NCI-H1694 (cell line): ENCODE measurements around the gene RNF166.

Source experiments
- DNase-seq: peaks from one replicate; lab custom pipeline; 2025; lab: John Stamatoyannopoulos, UW

The RNF166 gene

DNA sequence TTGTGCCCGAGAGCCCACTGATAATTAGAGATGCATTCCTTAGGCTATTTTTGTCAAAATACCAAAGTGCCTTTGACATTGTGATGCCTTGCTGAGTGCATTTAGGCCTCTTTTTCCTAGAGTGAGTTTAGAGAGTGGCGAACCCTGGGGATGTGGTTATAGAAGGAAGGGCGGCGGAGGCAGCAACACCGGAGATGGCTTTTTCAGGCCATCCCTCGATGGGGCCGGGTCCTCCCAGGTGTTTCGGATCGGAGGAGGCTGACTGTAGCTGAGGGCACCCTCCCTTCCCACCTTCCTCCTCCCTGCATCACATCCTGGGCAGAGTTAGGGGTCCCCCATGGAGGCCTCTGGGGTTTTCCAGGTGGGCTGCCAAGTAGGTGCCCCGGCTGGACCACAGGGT, 13.3 kb downstream of the RNF166 start:
- no peak for DNase-seq

DNA sequence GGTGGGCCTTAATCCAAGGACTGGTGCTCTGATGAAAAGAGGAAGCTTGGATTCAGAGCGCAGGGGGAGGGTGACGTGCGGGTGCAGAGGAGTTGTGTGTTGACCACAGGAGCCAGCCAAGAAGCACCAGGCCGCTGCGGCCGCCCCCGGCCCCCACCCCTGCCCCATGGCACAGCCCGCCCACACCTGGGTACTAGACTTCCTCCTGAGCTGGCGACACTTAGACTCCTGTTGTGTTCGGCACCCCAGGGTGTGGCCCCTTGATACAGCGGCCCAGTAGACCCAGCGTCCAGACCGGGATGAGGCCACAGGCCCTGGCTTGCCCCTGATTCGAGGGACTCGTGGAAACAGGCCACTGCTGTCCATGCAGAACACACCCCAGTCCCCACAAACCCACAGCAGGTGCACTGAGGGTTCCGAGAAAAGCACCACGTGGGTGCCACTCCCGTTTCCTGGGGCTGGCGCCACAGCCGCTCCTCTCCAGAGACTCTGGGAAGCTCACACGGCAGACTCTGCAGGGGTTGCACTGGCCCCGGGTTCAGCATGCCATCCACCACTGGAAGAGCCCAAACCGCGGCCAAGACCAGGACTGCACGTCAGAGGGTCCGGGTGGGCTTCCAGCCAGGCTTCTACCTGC, 14.2 kb downstream of the RNF166 start:
- no peak for DNase-seq

DNA sequence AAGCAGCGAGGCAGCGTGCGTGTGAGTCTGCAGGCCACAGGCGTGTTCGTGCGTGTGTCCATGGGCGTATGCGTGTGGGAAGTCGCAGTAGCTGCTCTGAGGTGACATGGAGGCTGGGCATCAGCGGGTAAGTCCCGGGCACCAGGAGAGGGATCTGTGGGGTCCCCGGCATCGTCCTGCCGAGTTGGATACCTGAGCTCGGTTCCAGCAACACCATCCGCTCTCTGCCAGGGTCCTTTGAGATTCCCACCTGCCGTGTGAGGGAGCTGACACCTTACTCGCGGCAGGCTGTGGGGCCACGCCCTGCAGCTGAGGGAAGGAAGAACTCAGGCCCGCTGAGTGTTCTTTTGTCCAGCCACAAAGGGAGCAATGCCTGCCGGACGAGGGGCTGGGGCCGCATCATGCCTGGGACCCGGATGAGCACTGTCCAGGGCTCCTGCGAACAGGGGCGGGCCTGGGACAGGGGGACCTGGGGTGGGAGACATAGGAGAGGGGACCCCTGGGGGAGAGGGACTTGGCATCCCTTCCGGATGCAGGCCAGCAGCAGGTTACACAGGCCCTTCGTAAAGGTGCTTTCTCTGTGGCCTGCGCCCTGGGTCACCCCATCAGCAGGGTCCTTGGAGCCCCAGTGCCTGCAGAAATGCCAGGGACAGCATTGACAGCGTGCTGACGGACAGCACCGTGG, 14.9 kb downstream of the RNF166 start:
- DNase-seq: no peak

DNA sequence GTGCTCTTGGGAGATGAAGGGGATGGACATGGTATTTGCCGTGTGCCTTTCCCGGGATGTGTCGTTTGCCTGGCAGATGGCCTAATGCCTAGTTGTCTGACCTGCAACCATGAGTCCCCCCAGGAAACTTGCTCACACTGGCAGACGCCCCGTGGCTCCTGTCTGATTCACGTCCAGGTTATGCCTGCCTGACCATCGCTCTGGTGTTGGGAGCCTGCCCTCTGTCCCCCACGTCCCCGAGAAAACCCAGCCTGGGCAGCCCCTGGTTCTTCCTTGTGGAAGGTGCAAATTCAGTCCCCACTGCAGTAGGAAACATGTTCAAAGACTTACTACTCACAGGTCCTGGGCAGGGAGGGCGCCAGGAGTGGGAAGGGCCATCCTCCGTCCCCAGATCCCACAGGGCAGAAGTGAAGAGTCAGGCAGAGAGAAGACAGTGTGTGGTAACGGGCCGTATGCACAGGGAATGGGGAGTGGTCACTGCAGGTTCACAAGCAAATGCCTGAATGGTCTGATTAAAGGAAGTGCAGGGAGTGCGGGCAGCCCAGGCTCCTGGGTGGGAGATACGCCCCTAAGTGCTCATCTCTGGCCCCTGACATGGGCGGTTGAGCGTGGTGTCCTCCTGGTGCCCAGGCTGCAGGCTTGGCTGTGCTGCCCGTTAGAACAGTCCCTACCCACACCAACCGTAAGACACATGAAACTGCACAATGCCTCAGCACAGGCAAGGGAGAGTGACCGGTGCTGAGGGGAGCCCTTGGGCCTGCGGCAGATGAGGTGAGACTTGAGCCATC, 15.7 kb downstream of the RNF166 start:
- no peak for DNase-seq

DNA sequence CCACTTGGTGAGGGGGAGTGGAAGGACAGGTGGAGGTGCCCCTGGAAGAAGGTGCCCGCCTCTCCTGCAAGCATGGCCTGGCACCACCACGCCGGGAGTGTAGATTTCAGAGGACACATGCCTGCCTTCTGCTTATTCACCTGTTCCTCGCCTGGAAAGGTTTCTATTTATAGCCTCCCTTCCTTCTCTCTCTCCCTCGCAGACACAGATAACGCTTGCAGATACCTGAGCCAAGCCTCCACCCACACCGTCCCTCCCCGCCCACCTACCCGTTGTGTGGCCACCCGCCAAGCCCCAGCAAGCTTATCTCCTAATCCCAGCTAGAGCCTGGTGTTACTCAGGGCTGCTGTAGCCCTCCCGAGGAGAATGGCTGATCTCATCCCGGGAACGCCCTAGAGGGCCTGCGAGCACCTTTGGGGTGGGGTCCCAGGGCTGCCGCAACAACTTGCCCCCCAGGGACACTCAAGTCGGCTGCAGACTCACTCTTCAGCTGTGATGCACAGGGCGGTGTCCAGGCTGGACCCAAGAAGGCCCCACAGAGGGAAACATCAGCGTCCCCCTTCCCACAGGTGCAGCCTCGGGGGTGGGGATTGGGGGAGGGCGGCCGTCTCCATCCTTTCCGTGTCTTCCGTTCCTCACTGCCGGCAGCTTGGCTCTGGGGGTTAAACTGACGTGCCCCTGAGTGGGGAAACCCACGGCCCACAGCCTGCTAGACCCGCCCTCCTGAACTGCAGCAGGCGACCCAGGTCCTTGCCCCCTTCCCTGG, 18.0 kb downstream of the RNF166 start:
- DNase-seq: no peak

DNA sequence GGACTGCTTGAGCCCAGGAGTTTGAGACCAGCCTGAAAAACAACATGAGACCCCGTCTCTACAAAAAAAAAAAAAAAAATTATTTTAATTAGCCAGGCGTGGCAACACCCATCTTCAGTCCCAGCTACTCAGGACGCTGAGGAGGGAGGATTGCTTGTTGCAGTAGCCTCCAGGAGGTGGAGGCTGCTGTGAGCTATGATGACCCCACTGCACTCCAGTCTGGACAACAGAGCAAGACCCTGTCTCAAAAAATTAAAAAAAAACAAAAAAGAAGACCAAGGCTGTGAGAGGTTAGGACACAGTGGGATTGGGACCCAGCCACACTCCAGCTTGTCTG, 18.6 kb downstream of the RNF166 start:
- no peak for DNase-seq

DNA sequence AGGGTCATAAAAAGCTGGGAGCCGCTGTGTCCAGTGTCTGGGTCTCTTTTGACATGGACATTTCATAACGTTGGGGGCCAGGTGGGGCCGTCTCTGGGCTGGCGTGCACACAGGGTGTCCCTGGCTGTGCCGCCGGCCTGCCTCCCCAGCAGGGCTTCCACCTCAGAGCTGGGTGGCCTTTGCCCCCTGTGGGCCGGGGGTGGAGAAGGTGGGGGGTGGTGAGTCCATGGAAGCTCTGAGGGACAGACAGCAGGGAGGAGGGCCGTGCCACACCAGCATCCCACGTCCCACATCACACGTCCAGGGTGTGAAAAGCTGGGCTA, 19.0 kb downstream of the RNF166 start:
- no peak for DNase-seq

DNA sequence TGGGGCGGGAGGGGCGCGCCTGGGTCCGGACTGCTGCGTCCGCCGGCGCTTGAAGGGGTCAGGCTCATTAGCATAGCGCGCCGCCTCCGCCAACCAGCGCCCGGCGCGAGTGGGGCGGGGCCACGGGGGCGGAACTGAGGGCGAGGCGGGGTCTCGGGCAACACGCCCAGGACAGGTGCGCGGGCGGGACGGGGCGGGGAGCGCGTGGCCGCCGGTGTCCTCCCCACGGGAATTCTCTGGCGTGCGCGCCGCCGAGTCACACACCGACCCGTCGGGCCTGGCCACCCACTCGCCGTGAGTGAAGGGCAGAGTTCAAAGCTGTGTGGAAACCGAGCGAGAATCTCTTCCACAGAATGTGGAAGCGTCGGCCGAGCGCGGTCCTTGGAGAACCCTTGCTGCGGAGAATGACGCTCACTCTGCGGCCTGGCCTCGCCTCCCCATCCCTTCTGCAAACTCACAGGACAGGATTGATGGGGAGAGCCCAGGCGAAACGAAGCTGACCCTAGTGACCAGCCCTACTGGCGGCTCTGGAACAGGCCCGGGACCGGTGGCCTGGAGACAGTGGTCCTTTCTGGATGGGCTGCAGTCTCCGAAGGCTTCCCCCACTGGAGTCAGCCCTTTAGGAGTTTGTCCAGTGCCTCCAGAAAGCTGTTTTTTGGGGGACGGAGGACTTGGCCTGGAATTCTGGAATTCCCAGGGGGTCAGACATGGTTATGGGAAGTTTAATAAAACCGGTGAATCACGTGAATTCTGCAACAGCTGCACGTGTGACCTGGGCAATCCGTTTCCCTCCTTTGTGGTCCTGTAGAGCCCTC, 19.6 kb downstream of the RNF166 start, which contains the start of gene SNAI3:
Gene SNAI3, minus strand, starts transcription at position 69 of the 815 bp plus-strand sequence. CDS start 101 bp downstream, outside the sequence.
- no peak for DNase-seq

DNA sequence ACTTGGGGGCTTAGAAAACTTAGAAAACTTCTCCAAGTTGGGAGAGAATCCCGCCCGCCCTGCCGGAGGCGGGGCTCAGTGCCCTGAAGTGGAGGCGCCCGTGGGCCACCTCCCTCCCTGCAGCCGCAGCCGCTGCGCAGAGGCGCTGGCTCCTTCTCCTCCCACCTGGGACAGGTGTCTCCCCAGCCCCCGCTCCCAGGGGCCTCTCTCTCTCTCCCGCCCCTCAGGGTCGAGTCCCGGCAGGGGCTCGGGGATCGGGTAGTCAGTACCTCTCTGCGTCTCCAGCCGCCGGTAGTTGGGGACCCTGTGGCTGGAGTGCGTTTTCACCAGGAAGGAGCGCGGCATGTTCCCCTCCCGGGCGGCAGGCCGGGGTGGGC, 20.2 kb downstream of the RNF166 start:
- DNase-seq: no peak

DNA sequence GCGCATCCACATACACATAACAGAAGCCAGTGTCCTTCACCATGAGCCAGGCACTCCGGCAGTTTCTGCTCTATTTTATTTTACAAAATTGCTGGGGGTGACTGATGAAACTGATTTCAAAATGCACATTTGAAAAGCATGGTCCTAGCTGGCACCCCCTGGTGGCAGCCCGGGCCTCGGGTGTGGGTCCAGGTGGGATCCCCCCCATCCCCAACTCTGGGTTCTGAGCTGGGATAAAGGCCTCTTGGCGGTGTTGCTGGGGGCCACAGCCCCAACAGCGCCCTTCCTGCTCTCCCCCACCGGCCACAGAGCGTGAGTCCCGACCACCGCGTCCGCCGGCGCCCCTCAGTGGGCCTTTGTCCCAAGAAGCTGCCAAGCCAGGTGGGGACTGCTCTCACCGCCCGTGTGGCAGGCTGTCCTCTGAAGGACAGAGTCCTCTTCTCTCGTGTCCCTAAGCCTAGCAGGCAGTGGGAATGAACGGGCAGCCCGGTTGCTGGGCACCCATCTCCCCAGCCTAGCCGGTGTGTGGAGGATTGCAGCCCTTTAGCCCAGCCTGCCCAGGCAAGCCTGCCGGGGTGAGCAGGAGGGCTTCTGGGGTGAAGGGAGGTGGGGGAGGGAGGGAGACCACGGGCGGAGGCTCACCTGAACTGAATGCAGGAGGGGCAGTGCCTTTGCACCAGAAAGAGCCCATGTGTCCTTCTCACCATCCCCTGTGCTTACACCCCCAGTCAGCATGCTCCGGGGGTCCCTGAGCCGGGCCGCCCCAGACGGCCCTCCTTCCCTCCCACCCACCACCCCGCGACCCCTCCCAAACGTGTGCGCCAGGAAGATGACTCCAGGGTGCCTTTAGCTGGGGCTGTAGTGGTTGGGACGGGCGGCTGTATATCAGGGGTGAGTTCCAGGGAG, 20.8 kb downstream of the RNF166 start:
- no peak for DNase-seq

DNA sequence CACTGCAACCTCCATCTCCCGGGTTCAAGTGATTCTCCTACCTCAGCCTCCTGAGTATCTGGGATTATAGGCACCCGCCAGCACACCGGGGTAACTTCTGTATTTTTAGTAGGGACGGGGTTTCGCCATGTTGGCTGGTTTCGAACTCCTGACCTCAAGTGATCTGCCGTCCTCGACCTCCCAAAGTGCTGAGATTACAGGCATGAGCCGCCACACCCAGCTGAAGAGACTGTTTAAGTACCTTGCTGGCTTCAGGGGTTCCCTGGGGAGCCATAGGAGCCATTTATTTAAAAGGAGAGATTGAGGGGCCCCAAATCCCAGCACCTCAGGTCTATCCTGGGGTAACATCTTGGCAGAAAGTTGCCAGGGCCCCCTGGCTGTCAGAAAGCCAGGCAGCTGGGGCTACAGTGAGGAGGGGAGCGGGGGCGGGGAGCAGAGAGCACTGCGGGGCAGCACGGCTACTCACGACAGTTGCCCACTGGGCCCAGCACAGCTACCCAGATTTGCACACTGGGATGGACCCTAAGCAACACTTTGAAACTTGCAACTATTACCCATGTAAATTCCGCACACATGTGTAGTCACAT, 21.5 kb downstream of the RNF166 start:
- no peak for DNase-seq

DNA sequence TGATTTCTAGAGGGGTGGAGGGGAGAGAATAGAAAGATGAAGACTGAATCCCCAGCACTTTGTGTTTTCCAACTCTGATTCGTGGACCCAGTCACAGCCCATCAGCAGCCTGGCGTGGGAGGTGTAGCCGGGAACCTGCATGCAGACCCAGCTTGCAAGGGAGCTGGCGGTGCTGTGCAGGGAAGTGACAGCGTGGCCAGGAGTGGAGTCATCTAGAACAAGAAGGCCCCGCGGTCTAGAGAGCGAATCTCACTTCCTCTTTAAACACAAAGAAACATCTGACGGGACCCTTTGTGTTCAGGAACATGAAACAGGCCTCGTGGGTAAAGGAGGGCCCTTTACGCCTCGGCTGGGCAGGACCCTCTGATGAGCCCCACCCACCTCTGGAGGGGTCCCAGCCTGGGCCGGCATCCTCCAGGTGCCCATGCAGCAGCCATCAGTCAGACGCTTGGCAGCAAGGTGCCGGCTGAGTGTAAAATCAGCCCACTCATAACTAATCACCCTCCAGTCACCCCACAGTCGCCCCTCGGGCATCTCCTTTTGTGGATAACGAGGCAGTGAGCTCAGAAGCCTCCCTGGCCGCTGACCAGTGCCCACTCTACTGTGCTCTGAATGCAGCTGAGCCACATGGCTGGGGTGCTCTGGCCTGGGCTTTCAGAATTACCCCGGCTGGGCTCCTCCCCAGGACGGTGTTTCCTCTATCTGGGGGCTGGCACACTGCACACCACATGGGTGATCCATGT, 24.3 kb downstream of the RNF166 start:
- DNase-seq: no peak

DNA sequence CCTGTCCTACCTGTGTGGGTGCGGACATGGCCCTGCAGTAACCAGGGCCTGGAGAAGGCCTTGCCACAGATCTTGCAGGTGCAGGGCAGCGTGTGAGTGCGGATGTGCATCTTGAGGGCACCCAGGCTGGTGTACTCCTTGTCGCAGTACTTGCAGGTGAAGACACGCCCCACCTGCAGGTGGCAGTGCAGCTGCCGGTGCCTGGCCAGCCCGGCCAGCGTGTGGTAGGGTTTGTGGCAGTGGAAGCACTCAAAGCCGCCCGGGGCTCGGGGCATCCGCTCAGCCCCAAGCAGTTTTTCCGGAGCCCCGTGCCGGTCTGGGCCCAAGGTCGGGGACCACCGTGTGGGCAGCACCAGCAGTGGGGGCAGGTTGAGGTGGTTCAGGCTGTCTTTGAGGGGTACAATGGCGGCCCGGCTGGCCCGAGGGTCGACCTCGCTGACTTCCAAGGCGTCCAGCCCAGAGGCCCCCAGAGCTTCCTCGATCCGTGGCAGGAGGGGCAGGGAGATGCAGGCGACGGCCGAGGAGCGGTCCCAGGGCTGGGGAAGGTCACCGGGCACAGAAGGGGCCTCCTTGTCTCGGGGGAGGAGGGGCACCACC, 25.0 kb downstream of the RNF166 start:
- no peak for DNase-seq

DNA sequence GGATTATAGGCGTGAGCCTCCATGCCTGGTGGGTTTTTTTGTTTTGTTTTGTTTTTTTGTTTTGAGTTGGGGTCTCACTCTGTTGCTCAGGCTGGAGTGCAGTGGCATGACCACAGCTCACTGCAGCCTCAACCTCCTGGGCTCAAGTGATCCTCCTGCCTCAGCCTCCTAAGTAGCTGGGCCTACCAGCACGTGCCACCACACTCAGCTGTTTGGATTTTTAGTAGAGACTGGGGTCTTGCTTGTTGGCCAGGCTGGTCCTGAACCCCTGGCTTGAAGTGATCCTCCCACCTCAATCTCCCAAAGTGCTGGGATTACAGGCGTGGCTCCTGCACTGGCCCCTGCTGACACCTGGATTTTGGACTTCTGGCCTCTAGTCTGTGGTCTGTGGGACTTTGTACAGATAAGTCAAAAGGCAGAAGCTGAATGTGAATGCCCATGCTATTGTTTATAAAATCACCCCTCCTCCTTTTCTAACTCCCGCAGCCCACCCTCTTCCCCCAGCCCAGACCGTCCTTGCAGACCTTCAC, 25.6 kb downstream of the RNF166 start:
- DNase-seq: no peak

DNA sequence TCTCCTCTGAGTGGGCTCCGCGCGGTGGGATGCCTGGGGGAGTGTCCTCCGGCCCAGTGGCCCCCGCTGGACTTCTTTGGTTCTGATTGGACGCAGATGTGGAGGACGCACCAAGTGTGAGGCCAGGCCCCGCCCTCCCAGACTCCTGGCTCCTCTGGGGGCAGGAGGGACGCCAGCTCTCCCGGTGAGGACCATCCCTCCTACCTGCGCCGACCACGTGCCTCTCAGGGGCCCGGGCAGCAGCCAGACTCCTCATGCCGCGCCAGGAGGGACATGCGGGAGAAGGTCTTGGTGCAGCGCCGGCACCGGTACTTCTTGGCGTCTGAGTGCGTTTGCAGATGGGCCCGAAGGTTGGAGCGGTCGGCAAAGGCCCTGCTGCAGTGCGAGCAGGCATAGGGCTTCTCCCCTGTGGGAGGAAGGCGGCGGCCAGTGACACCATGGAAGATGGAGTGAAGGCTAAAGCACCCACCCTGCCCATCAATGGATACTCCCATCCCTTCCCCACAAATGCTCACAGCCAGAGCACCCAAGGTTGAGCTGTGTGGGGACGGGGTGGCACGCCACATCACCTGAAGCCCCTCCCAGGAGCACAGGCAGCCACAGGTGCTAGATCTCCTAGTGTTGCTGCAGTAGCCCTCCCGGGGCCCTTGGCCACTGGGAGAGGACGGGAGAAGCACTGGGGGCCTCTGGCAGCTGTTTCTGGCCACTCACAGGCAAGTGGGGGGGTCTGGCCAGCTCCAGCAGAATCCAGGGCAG, 27.8 kb downstream of the RNF166 start:
- no peak for DNase-seq

DNA sequence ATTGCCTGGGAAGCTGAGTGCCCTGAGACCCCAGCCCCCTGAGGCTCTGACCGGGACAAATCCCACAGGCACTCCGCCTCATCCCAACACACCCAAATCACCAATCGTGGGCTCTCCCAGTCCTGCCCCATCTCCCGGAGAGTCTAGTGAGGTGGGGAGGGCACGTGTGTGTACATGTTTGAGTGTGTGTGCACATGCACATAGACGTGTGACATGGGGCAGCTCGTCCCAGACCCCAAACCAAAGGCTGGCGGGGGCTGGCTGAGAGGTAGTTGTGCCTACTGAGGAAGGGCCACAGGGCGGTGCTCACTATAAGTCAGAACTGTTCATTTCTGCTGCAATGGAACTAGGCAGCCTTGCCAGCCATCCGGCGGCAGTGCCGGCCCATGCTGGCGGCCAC, 28.5 kb downstream of the RNF166 start:
- DNase-seq: no peak

DNA sequence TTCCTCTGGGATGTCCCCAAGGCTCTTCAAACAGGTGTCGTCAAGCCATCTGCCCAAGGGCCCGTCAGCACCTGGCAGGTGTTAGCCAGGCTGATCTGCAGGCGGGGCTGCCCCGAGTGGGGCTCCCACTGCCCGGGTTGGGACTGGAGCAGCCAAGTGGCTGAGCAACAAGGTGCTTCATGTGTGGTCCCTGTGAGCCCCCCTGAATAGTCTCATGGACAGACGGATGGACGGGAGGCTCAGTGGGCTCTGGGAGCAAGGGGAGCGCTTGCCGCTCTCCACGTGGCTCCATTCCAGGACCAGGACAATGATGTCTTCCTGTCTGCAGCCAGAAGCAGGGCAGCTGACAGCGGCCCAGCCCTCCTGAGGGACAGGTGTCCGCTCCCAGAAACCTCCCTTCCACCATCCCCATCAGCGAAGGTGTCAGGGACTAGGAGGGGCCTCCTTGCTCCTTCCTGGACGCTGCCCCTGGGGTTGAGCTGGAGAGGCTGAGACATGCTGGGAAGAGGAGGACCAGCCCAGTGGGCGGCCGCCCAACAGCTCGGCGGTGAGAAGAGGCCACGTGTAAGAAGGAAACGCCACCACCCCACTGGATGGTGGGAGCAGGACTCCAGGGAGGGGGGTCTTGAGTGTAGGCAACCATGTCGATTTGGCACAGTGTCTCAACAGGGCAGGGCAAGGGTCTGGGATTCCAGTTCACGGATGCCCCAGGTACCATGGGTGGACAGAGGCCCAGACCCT, 29.5 kb downstream of the RNF166 start:
- no peak for DNase-seq
